Limb (tissue), 2 donors: ENCODE results near the gene SMPD1.
A peak's percentile ranks its signal among the peaks of the same experiment; 100 is the strongest.
"Not testable (repeated sequence)": the region's sequence is repeated elsewhere in the genome, so short reads cannot be mapped to it uniquely, and the experiment has no call there.

Experiments
- DNase-seq, 2 donors: peaks; one replicate each; pipeline ENCODE4 v3.0.0-alpha.2; 2016; ENCODE audit errors: extremely low spot score in 2 of 2

The SMPD1 gene

GRCh38 chr11:6388748-6389147 lies 1.5 kb upstream of the SMPD1 start:
- no peak for DNase-seq

- no peak for DNase-seq
Observed at GRCh38 chr11:6390718-6391469, 620 bp downstream of the SMPD1 start.

GRCh38 chr11:6391537-6392134 lies 1.4 kb downstream of the SMPD1 start:
- no peak for DNase-seq

GRCh38 chr11:6392251-6392650 lies 2.0 kb downstream of the SMPD1 start:
- DNase-seq = not testable (repeated sequence)

GRCh38 chr11:6393989-6394670 lies 3.9 kb downstream of the SMPD1 start:
- DNase-seq = no peak

- no peak for DNase-seq
Observed at GRCh38 chr11:6395470-6396060, 5.3 kb downstream of the SMPD1 start.

- DNase-seq = no peak
Observed at GRCh38 chr11:6397156-6397555, 6.9 kb downstream of the SMPD1 start.

- no peak for DNase-seq
Observed at GRCh38 chr11:6397636-6398035, 7.4 kb downstream of the SMPD1 start.

GRCh38 chr11:6400431-6401345 lies 10.4 kb downstream of the SMPD1 start:
- DNase-seq = no peak

- DNase-seq = no peak
Observed at GRCh38 chr11:6401464-6401863, 11.2 kb downstream of the SMPD1 start.

- no peak for DNase-seq
Observed at GRCh38 chr11:6402061-6402470, 11.8 kb downstream of the SMPD1 start.

- no peak for DNase-seq
Observed at GRCh38 chr11:6402561-6402981, 12.3 kb downstream of the SMPD1 start.

- DNase-seq = no peak
Observed at GRCh38 chr11:6403539-6403938, 13.3 kb downstream of the SMPD1 start.

- DNase-seq = peak in 1 of 2 donors; percentile 51
Observed at GRCh38 chr11:6404342-6405051, 14.2 kb downstream of the SMPD1 start.

GRCh38 chr11:6405052-6405667 lies 14.9 kb downstream of the SMPD1 start:
- DNase-seq = peak in 1 of 2 donors; percentile 77

- no peak for DNase-seq
Observed at GRCh38 chr11:6405846-6406245, 15.6 kb downstream of the SMPD1 start.

- no peak for DNase-seq
Observed at GRCh38 chr11:6406370-6406769, 16.1 kb downstream of the SMPD1 start.

- DNase-seq = no peak
Observed at GRCh38 chr11:6410695-6411430, 20.6 kb downstream of the SMPD1 start.

- DNase-seq = no peak
Observed at GRCh38 chr11:6411594-6412031, 21.3 kb downstream of the SMPD1 start.
